Measurements from ENCODE around the gene TRPM6.
"Not testable (repeated sequence)": the region's sequence is repeated elsewhere in the genome, so short reads cannot be mapped to it uniquely, and the experiment has no call there.

Gene TRPM6

DNA sequence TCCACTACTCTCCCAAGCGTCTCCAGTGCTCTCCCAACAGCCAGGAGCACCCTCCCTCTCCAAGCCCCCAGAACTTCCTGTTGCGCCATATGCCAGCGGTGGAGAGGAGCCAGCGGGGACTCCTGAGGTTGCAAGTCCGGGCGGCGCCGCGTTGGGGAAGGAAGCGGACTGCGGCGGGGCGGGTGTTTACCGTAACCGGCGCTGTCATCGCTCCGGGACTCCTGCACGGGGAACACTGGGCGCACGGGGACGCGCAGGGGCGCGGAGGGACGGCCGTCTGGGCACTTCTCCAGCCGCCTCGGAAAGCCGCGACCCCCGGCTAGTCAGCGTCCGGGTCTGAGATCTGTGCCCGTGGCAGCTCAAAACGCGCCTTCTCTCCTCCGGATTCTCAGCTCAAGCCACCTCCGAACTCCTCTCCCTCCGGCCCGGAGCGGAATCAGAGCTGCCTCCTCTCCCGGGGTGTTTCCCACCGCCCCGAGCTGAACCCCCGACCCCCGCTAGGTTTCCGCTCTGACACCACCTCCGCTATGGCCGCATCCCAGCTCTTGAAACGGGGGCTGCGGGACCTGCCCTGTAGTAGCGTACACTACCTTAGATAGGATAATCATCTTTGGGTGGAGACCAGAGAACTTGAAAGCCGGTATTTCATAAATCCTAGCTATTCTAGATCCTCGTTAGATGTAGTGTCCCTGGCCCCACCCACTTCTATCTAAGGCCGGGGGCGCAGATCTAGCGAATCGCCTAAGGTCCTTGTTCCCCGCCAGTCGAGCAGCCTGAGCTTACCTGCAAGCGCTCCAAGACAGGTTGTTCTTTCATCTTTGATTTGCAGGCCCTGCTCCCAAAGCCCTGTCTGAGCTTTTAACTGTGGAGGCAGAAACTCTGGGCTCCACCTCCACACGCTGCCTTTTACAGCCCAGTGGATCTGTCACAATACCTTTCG lies at the start of gene TRPM6:
Gene TRPM6 (minus strand): TSS at position 881 of the 940 bp plus-strand sequence. CDS start 65 bp downstream, at position 816.
- peak; percentile 44 for DNase-seq

DNA sequence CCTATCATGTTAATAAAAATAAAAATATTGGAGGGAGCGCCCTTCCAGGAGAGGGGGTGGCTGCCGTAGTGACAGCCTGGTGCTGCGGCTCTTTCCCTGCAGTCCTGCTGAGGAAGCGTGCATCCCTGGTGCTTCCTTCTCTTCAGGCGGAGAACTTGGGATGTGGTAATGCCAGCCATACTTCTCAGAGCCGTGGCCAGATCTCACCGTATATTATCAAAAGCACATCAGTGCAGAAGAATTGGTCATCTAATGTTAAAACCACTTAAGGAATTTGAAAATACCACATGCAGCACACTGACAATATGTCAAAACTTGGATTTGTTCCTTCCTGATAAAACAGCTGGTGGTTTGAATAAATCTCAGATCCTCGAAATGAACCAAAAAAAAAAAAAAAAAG lies 47.3 kb upstream of the TRPM6 start:
- no peak for DNase-seq

- DNase-seq = peak; percentile 59
Observed at GRCh38 chr9:74921737-74922136, 34.0 kb upstream of the TRPM6 start.

- no peak for DNase-seq
Observed at GRCh38 chr9:74920944-74921626, 33.4 kb upstream of the TRPM6 start.

DNA sequence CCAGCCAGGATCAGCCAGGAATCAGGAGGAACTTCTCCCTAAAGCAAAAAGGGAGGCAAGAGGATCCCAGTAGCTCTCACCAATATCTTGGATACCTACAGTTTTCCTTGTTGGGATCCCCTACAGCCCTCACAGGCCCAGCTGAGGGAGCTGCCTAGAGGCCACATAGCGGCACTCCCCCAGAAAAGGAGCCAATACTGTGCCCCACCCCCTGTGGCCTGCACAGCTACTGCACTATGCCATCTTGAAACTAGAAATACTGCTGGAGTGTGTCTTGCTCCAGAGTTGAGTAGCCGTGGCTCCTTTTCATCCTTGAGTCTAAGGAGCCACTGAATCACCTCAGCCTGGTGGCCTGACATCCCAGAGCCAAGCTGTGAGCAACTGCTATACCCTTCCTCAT lies 22.3 kb upstream of the TRPM6 start:
- DNase-seq = no peak

GRCh38 chr9:74908665-74909064 lies 20.9 kb upstream of the TRPM6 start:
- DNase-seq = no peak

DNA sequence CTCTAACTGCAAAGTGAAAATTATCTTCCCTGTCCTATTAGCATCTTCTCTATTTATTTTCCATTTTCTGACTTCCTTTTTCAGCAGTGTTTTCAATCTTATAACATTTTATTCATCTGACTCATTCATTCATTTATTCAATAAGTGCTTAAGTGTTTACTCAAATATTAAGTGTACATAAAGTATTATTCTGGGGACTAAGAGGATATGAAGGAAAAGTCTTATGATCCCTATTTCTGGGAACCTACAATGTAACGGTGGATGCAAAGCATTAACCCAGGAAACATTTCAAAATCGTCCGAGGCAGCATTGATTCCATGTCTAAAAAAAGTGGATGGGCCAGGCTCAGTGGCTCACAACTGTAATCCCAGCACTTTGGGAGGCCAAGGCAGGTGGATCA lies 19.4 kb upstream of the TRPM6 start:
- DNase-seq = no peak

GRCh38 chr9:74901001-74901400 lies 13.3 kb upstream of the TRPM6 start:
- DNase-seq = no peak

DNA sequence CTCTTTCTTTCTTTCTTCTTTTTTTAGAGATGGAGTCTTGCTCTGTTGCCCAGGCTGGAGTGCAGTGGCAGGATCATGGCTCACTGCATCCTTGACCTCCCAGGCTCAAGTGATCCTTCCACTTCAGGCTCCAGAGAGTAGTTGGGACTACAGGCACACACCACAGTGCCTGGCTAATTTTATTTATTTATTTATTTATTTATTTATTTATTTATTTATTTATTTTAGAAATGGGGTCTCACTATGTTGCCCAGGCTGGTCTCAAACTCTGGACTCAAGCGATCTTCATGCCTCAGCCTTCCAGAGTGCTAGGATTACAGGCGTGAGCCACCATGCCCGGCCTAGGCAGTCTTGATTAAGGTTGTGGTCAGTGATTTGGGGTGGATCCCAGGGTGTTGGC lies 728 bp upstream of the TRPM6 start:
- DNase-seq = not testable (repeated sequence)

DNA sequence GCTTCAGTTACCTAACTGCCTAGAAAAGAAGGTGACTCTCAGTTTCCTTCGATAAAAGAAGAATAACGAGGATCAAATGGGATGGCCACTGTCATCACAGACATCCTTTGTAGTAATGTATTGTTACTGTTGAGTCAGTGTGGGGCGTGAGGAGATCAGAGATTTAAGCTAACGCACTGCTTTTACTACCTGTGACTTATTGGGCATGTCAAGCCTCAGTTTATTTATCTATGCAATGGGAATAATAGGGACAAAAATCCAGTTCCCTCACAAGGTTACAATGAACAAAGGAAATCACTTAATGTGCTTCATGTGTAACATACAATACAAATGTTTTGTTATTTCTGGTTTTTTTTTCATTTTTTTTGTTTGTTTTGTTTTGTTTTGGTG lies 255 bp upstream of the TRPM6 start:
- DNase-seq = no peak

GRCh38 chr9:74876382-74876949 lies 11.3 kb downstream of the TRPM6 start:
- no peak for DNase-seq

DNA sequence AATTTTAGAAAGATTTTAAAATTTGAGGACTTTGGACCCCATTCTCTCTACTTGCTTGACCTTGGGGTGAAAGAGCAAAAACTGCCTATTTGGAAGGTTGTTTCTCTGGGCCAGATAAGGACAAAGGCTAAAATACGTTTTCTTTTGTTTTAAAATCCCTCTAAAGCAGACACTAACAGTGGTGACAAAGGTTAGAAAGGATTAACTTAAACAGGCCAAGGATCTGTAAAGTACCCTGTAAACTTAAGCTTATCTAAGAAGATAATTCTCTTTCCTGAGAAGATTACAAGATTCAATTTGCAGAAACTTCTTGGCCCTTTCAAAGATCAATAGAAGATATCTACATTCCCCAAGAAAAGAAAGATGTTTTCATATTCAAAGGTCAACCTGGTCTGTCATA lies 12.1 kb downstream of the TRPM6 start:
- DNase-seq = no peak

DNA sequence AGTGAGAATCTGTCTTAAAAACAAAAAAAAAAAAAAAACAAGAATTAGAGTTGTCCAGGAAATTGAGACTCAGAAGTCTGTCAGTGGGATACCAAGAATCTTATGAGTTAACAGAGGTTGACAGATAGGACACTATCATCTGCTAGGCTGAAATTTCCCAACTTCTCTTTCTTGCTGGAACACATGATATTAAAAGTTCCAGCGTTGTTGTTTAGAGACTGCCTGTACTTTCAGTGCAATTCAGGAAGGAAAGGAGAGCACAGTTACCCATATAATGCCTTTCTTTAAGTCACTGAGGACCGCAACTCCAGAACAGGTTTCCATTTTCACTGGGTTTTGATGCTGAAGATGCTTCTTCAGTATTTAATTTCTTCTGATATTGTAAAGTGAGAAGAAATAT lies 13.5 kb downstream of the TRPM6 start:
- no peak for DNase-seq

DNA sequence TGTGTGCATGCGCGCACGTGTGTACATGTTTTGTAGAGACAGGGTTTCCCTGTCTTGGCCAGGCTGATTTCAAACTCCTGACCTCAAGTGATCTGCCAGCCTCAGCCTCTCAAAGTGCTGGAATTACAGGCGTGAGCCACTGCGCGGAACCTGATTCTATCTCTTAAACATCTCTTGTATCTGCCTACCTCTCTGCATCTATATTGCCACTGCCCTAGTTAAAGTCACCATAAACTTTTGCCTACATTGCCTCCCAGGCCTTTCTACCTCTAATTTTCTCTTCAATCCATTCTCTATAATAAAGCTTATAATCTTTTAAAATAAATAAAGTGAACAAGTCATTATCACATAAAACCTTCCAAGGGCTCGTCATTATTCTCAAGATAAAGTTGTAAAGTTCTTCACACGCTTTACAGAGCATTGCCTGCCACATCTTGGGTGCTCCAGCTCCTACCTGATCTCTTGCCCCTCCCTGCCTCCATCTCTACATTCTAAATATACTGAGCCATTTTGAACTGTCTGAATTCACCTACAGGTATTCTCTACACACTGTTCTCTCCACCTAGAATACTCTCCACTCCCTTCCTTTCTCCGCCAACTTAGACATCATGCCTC lies 15.0 kb downstream of the TRPM6 start:
- no peak for DNase-seq

- no peak for DNase-seq
Observed at GRCh38 chr9:74867483-74867882, 20.2 kb downstream of the TRPM6 start.

DNA sequence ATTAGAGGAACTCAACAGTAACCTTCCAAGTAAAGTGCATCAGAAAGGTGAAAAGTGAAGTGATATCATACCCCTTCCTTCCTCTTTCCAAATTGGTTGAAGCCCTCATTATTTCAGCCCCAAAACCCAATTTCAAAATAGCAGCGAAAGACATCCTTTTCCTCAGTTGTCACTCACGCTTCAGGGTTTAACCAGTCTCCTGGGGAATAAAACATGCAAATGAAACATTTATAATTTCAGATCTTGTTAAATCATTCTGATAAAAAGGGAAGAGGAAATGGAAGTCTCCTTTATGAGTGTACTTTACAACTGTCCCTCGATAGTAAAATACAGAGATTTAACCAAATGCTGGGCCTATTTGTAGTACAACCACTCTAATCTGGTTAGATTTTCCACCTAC lies 22.5 kb downstream of the TRPM6 start:
- DNase-seq = no peak

- DNase-seq = peak; percentile 19
Observed at GRCh38 chr9:74861773-74862474, 25.8 kb downstream of the TRPM6 start.

DNA sequence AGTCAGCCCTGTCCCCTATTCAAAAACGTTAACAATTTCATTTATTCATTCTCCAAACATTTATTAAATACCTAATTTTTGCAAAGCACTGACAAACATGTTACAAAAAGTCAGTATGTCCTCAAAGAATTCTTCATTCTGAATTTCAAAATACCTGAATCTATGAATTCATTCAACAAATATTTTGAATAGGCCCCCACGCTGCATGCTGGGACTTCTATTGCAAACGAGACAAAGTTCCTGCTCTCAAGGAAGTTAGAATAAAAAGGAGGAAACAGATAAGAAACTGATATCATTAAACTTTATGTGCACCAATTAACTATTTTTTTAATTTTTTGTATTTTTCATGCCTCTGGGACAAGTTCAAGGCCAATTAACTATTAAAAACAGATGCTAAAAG lies 26.6 kb downstream of the TRPM6 start:
- DNase-seq = no peak

GRCh38 chr9:74860247-74860646 lies 27.5 kb downstream of the TRPM6 start:
- not testable (repeated sequence) for DNase-seq

GRCh38 chr9:74859786-74860185 lies 27.9 kb downstream of the TRPM6 start:
- DNase-seq = no peak

DNA sequence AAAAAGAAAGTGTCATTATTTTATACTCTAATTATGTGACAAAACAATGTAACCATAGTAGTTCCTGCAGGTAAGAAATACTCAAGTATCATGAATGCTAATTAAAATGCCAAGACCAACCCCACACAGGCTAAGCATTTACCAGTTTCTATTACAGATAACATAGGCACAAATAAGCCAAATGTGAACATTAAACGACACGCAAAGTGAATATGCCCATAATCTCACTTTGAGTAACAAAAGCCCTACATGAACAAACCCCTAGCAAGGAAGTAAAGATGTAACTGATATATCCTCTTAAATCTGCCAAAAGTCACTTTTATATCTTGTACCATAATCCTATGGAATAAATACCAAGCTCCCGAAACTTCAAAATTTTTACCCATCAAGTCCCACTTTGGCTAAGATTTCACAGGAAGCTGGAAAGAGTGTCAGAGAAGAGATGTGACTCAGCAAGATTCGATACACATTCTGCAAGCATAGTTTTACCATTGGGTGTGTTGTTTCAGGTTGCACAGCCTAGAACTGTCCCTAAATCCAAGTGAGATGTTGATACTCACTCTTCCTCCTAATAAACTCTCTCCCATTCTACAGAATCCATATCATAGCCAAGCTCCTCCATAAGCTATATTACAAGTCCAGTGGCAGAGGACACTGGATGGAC lies 28.8 kb downstream of the TRPM6 start:
- no peak for DNase-seq

- no peak for DNase-seq
Observed at GRCh38 chr9:74856989-74857388, 30.7 kb downstream of the TRPM6 start.
